NCI-H446 (cell line): ENCODE measurements around the gene SNN.

Experiments
- DNase-seq, 2 experiments: peaks; one replicate each; lab custom pipeline; 2025; lab: John Stamatoyannopoulos, UW

Gene SNN

GRCh38 chr16:11667824-11668622 lies at the start of gene SNN:
TSS of gene SNN (plus strand) at chr16:11668455. CDS start at chr16:11676060, 7,605 bp downstream.
- DNase-seq = peak; percentile 42 to 89

GRCh38 chr16:11619327-11619851 lies 48.9 kb upstream of the SNN start:
- DNase-seq = no peak

GRCh38 chr16:11620243-11621003 lies 47.8 kb upstream of the SNN start:
- DNase-seq = no peak

- no peak for DNase-seq
Observed at GRCh38 chr16:11621539-11621919, 46.7 kb upstream of the SNN start.

DNA sequence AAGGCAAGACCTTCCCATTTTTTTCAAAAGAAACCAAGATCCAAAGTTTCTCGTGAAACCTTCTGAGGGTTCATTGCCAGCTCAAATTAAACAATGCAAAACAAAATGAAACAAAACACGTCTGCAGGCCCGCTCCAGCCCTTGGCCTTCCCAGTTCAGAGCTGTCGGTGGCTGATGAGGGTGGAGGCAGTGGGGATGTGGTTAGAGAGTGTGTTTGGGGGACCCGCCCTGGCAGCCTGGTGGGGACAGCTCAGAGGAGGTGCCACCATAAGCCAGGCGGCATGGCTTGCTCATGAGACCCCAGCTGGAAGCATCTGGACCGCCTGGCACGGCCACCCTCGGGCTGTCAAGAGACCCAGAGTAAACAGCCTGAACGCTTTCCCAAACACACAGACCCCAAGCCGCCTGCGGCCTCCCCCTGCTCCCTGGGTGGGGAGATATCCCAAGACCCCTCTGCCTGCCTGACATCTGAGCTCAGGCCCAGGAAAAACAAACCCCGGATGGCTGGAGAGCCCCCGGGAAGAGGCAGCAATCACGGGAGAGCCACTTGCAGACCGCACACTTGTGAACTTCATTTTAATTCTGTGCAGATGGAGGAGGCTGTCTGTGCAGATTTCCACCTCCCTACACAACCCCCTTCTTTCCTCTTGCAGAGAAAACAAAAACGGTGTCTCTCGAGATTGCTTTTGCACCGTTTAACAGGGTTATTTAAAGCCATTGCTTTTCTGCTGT lies 46.2 kb upstream of the SNN start:
- no peak for DNase-seq

DNA sequence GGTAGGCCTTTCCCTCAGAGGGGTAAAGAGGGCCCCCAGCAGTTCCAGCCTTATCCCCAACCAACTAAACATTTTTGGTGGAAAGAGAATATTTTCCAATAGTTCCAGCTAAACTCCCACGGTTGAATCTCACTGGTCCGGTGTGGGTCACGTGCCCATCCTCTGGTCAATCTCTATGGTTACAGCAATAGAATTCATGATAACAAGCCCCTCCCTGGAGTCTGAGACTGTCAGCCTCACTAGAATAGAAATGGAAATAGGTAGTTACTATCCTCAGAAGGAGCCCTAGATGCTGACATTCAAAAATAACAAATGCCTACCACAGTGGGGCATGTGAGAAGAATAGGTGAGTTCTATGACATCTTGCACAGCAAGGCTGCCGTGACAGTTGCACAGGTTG lies 44.0 kb upstream of the SNN start:
- no peak for DNase-seq

DNA sequence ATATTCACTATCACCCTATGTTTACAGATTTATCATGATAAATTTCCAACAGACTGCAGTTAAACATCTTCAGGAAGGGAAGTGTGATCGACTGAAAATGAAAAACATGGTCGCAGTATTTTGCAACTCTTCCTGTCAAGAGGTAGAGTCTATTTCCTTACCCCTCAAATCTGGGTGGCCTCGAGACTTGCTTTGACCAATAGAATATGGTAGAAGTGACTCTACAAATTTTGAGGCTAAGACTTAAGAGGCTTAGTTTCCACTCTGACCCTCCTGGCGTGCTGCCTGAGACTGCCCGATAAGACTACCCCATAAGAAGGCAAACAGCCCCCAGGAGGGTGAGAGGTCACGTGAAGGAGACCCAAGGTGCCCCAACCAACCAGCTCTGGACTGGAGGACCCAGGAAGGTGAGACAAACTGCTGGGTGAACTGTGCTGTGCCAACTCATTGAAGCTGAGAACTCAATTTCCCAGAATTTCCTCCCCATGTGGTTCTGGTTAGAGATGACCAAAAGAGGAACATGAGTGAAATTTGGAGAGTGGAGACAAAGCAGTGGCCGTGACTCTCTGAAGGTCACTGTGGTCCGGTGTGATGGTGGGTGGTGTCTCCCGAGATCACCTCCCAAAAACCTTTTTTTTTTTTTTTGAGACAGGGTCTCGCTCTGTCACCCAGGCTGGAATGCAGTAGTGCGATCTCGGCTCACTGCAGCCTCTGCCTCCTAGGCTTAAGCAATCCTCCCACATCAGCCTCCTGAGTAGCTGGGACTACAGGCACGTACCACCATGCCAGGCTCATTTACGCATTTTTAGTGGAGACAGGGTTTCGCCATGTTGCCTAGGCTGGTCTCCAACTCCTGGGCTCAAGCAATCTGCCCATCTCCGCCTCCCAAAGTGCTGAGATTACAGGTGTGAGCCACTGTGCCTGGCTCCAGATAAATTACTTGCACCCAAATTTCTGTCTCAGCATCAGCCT lies 43.3 kb upstream of the SNN start:
- DNase-seq = no peak

- DNase-seq = no peak
Observed at GRCh38 chr16:11625769-11626168, 42.5 kb upstream of the SNN start.

DNA sequence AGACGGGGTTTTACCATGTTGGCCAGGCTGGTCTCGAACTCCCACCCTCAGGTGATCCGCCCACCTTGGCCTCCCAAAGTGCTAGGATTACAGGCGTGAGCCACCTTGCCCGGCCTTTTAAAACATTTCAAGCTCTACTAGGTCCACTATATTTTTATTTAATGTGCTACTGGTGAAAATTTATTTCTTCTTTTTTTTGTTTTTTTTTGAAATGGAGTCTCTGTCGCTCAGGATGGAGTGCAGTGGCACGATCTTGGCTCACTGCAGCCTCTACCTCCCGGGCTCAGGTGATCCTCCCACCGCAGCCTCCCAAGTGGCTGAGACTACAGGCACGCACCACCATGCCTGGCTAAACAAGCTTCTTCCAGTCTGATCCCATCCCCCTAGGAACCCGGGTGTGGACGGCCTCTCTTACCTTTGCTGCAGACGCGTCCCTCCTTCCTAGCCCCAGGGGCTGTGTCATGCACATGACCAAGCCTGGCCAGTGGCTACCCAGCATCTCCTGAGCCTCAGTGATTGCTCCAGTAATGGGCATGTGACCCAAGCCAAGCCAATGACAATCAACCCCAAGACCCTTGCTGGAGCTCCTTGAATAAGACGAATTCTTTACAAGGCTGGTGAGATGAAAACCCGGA lies 41.5 kb upstream of the SNN start:
- DNase-seq = no peak

DNA sequence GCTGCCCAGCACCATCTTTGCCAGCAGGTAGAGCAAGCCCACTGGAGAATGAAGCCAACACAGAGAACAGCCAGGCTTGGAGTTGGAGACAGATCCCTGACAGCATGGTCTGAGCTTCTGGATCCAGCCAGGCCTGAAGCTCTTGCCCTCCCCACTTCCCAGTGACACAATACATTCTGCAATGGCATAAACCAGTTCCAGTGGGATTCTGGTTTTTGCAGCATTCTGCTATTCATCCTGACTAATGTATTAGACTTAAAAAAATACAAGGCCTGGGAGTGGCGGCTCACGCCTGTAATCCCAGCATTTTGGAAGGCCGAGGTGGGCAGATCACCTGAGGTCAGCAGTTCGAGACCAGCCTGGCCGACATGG lies 41.0 kb upstream of the SNN start:
- DNase-seq = no peak

GRCh38 chr16:11627822-11628457 lies 40.3 kb upstream of the SNN start:
- no peak for DNase-seq

DNA sequence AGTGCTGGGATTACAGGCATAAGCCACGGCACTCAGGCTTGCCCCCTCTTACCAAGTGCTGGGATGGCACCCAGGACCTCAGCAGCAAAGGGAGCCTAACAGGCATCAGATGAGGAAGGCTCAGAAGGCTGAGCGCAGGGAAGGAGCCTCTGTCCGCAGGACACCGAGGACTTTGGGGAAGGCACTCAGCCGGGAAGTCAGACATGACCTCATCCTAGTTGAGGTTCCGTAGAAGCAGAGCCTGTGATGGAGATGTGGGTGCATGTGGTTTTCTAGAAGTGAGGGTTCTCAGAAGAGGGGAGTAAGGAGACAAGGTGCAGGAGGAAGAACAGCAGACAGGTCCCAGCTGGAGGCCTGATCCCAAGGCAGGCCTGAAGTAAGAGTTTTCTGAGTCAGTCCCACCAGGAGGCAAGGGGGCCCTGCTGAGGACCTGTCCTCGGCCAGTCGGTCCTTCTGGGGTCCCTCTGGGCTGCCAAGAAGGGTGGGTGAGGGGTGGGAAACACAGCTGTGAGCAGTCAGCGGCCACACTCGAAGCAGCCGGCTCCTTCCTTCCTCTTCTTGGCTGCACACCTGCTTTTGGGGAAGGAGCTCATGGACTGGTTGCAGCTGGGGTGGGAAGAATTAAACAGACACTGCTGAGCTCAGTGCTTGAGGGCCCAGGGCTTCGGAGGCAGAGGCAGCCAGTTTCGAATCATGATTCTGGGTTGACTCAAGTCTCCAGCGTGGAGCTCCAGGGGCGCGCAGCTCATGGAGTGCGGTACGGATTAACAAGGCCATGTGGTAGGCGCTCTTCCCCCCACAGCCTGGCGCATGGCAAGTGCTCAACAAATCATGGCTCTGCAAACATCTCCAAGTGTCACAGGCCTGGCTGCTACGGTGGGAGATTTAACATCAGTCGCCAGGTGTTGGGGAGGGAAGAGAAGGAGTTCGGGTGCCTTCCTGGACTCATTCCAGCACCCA lies 38.9 kb upstream of the SNN start:
- DNase-seq = no peak

DNA sequence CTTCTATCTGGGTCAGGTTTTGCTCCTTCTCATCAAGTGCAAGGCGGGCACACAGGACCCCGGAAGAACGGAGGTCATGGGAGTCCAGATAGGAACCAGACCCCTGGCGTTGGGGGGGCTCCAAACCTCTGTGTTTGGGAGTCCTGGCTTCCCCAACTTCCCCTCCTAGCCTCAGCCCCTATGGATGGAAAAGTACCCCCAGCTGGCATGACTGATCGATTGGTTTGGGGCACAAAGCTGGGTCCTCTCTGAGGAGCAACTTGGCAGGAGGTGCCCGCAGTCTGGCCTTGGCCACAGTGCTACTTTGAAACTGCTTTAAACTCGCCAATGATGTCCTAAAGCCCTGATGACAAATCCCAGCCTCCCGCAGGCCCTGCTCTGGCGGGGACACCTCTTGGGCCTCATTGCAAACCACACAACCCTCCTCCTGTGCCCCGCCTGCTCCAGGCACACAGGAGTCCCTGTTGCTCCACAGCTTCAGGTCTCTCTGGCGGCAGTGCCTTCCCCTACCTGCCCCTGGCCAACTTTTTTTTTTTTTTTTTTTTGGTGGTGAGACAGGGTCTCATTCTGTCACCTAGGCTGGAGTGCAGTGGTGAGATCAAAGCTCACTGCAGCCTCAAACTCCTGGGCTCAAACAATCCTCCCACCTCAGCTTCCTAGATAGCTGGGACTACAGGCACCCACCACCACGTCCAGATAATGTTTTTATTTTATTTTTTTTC lies 38.0 kb upstream of the SNN start:
- DNase-seq = no peak

DNA sequence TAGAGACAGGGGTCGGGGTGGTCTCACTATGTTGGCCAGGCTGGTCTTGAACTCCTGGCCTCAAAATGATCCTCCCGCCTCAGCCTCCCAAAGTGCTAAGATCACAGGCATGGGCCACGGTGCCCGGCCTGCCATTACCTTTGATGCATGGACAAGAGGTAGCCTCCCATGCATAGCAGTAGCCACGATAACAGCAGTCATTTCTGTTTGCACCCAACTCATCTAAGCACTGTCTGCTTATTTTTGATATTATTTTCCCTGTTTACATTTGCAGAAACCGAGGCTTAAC lies 37.5 kb upstream of the SNN start:
- DNase-seq = no peak

GRCh38 chr16:11631214-11631613 lies 37.0 kb upstream of the SNN start:
- no peak for DNase-seq

DNA sequence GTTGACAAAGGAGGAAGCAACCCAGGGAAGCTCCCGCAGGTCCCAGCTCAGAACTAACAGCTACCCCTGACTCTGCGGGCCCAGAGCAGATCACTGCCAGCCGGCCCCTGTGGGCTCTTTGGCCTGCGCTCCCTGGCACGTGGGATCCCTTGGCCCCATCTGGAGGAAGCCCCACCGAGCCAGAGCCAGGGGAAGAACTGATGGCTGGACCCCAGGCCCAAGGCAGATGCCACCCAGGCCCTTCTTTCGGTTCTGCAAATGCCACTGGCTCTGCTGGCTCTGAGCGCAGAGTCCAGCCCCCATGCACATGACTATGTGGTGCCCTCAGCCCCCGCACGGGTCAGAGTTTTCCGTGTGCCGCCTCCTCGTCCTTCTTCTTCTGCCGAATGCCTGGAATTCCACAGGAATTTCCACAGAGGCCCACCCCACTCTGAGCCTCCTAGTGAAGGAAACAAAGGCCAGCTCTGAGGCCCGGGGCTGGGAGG lies 35.8 kb upstream of the SNN start:
- DNase-seq = no peak

DNA sequence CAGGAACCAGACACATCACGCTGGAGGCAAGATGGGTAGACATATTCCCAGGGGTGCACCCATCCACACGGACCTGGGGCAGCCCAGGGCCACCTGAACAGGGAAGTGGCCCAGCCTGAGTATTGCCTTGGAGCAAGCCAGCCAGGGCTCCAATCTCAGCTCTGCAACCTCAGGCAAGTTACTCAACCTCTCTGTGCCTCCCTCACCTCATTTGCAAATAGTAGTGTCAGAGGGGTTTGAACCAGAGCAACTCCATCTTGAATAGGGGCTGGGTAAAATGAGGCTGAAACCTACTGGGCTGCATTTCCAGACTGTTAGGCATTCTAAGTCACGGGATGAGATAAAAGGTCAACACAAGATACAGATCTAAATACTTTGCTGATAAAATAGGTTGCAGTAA lies 35.1 kb upstream of the SNN start:
- no peak for DNase-seq

DNA sequence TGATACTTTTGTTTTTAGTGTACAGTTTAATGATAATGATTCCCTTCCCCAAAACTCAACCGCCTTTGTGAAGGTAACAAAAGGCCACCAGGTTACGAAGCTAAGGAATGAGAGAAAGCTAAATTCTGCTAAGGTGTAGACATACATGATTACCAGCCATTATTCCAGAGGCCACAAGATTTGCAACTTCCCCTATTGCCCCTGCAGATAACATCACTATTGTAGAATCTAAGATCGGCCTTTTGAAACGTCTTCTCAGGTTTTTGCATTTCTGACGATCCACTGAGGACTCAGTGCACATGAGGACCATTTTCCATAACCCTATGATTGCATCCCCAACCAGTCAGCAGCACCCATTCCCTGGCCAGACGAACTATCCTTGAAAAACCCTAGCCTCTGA lies 33.9 kb upstream of the SNN start:
- DNase-seq = no peak
